Measurements from ENCODE around the gene L1CAM.
A peak's percentile ranks its signal among the peaks of the same experiment; 100 is the strongest.

The L1CAM gene

DNA sequence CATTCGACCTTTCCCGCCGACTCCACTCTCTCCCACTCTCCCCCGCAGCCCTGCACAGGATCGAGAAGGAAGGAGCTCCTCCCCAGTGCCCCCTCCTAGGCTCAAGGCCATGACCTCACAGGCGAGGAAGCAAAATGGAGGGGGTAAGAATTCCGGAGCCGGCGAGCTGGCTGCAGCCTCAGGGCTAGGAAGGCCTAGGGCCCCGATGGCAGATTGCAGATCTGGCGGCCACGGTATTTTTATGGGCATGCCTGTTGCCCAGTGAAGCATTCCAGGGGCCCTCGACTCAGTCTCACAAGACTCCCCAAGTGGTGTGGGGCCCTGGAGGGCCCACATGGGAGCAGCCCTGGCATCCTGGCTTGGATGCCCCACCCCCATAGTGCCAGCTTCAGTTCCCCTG lies 942 bp upstream of the L1CAM start:
- Histone ChIP-seq H3K9me3 (peaks cover 13% of the 10 kb centered on the region; the same call in 1 of the 2 replicates), H3K36me3 (no peaks in the 10 kb centered on the region), H3K27me3 (peaks cover 90% of the 10 kb centered on the region), H3K4me3 (no peak overlapping the region), H4K20me1 (peaks cover 48% of the 10 kb centered on the region), H3K27ac (no peak overlapping the region), H3K4me1 (peaks cover 60% of the 10 kb centered on the region), H3K9ac (no peak overlapping the region), H3K4me2 (peak overlapping the region; percentile 47)
- TF ChIP-seq Cebpa-rat (IDR thresholded peaks at IDR 0.05): no peak

DNA sequence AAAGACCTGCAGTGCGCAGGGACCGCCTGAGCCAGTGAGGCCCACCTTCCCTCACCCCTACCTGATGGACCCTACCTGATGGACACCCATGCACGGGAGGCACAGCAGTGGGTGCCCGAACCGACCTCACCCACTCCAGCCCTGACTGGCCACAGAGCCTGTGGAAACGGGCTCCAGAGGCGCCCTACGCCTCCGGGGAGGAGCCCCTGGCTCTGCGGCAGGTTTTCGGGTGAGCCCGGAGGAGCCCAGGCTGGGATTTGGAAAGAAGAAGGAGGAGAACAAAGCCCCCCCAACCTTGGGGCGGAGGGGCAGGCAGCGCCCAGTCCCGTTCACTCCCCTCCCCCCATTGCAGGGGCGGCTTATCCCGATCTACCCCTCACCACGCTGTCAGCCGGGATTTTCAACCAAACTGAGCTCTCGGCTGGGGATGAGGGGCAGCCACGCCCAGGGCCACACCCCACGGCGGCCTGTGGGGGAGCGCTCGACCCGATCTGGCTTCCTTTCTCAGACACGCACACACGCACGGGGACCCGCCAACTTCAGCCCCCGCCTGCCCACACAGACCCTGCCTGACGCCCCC lies 675 bp downstream of the L1CAM start:
- no peak for TF ChIP-seq Cebpa-rat (IDR thresholded peaks at IDR 0.05)
- H3K27ac ChIP-seq: no peak overlapping the region
- peaks cover 93% of the 10 kb centered on the region for H3K27me3 ChIP-seq
- peak overlapping the region; percentile 65 for H3K4me3 ChIP-seq
- peaks cover 13% of the 10 kb centered on the region; the same call in 1 of the 2 replicates for H3K9me3 ChIP-seq
- H3K36me3 ChIP-seq: no peaks in the 10 kb centered on the region
- peaks cover 59% of the 10 kb centered on the region for H4K20me1 ChIP-seq
- peaks cover 76% of the 10 kb centered on the region for H3K4me1 ChIP-seq
- no peak overlapping the region for H3K9ac ChIP-seq
- peak overlapping the region; percentile 82 for H3K4me2 ChIP-seq

DNA sequence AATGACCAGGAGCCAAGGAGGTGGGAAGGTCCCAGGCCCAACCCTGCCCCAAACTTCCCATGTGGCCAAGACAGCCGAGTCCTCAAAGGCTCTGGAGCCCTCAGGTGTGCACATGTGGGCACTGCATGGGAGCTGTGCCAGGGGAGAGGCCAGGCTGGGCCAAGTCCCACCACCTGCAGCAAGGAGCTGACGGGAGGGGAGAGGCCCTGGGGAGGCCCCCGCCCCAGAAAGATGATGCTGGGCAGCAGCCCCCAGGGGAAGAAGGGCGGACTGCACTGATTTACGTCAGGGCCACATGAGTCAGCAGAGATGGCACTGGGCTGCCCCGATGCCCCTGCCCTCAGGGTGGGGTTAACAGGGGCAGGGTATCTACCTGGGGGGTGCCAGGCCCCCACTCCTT lies 1.4 kb downstream of the L1CAM start:
- peaks cover 84% of the 10 kb centered on the region for H3K4me1 ChIP-seq
- no peaks in the 10 kb centered on the region for H3K36me3 ChIP-seq
- peak overlapping the region; percentile 82 for H3K4me2 ChIP-seq
- H3K27me3 ChIP-seq: peaks cover 93% of the 10 kb centered on the region
- peak overlapping the region; percentile 65 for H3K4me3 ChIP-seq
- H3K9ac ChIP-seq: no peak overlapping the region
- TF ChIP-seq Cebpa-rat (IDR thresholded peaks at IDR 0.05): no peak
- H3K27ac ChIP-seq: no peak overlapping the region
- H4K20me1 ChIP-seq: peaks cover 65% of the 10 kb centered on the region
- peaks cover 13% of the 10 kb centered on the region; the same call in 1 of the 2 replicates for H3K9me3 ChIP-seq

DNA sequence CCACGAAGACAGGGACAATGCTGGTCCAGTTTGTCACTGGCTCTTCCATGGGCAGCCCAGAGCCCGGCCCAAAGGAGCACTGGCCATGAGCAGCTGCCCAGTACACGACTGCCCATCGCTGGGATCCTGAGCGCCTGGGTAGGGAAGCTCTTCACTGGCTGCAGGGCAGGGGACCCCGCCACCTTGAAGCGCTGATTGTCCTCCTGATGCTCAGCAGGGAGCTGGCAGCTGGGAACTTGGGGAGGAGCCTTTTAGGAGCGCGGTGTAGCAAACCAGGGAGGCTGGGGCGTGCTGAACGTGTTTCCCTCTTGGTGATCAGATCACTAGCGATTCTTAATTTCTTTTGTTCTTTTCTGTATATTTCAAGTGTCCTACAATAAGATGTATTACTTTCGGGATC lies 1.8 kb downstream of the L1CAM start:
- peak overlapping the region; percentile 82 for H3K4me2 ChIP-seq
- peaks cover 93% of the 10 kb centered on the region for H3K27me3 ChIP-seq
- no peak for TF ChIP-seq Cebpa-rat (IDR thresholded peaks at IDR 0.05)
- H4K20me1 ChIP-seq: peaks cover 65% of the 10 kb centered on the region
- no peak overlapping the region for H3K4me3 ChIP-seq
- no peak overlapping the region for H3K9ac ChIP-seq
- H3K36me3 ChIP-seq: no peaks in the 10 kb centered on the region
- peaks cover 11% of the 10 kb centered on the region; the same call in 1 of the 2 replicates for H3K9me3 ChIP-seq
- no peak overlapping the region for H3K27ac ChIP-seq
- H3K4me1 ChIP-seq: peaks cover 86% of the 10 kb centered on the region

DNA sequence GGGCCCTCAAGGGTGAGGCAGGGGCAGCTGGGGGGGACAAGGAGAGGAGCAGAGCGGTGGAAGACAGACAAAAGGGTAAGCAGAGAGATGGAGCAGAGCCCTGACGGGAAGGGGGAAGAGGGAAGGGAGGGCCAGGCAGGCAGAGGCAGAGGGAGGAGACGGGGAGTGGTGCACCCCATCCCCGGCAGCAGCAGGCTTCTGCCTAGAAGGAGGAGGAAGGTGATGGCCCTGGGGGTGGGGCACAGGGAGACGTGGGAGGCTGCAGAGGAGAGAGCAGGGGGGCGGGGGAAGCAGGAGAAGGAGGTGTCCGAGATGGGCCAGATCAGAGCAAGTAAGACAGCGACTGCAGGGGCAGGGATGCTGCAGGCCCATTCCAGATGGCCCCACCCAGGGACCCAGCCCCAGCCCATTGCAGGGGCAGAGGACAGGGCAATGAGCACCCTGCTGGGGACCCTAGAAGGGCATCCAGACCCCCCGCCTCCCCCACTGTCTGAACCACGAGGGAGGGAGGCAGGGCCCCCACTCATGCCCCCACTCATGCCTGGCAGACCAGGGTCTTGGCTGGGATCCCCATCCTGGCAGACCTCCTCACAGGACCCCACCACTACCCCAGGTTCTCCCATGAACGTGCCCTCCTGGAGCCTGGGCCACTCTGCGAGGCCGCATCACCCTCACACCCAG lies 2.7 kb downstream of the L1CAM start:
- Histone ChIP-seq H3K36me3 (no peaks in the 10 kb centered on the region), H3K27me3 (peaks cover 94% of the 10 kb centered on the region), H4K20me1 (peaks cover 66% of the 10 kb centered on the region), H3K9me3 (0 out of 2 replicates have a peak, but pooled peaks cover 9% of the 10 kb centered on the region), H3K9ac (0 out of 2 replicates have a peak overlapping the region, but pooled peaks have one; percentile 32), H3K27ac (peak overlapping the region; percentile 55; the same call in 1 of the 2 replicates), H3K4me3 (peak overlapping the region; percentile 5; the same call in 1 of the 2 replicates), H3K4me1 (peaks cover 90% of the 10 kb centered on the region), H3K4me2 (peak overlapping the region; percentile 82)
- TF ChIP-seq Cebpa-rat (IDR thresholded peaks at IDR 0.05): no peak

DNA sequence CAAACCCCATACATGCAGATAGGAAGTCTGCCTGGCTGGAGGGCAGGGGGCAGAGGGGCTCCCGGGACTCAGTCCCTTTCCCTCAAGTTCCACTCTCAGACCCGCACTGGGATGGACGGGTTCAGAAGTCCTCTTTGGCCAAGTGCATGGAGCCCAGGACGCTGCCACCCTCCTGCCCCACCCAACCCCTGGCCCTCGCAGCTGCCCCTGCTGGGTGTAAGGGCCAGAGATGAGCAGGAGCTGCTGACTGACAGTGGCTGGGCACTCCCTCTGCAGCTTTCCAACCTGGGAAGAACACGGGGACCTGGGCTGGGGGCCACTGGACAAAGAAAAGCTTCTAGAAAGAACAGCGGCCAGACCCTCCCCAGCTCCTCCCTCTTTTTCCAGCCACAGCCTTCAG lies 3.4 kb downstream of the L1CAM start:
- peaks cover 91% of the 10 kb centered on the region for H3K4me1 ChIP-seq

DNA sequence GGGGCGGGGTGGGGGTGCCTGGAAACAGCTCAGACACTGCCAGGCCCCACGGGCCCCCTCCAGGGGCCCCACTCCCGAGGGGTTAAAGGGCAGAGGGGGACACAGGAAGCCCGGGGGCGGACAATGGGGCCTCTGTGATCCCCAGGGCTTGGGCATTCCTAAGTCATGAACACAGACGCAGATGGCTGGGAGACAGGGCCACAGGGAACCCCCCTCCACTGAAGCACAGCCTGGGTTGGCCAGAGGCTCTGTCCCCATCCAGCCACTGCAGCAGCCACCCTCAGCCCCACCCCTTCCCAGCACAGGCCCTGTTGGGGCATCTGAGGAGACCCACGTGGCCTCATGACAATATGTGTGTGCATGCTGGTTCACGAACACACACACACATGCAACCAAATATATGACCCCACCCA lies 3.9 kb downstream of the L1CAM start:
- Histone ChIP-seq H3K4me1 (peaks cover 91% of the 10 kb centered on the region), H3K9ac (no peak overlapping the region), H3K4me2 (peak overlapping the region; percentile 82), H3K4me3 (no peak overlapping the region), H3K9me3 (0 out of 2 replicates have a peak, but pooled peaks cover 8% of the 10 kb centered on the region), H3K36me3 (no peaks in the 10 kb centered on the region), H3K27me3 (peaks cover 91% of the 10 kb centered on the region), H4K20me1 (peaks cover 71% of the 10 kb centered on the region), H3K27ac (peak overlapping the region; percentile 11; the same call in 1 of the 2 replicates)
- TF ChIP-seq Cebpa-rat (IDR thresholded peaks at IDR 0.05): no peak

More for the DNA sequence above, 3.4 kb downstream of the L1CAM start:
- Histone ChIP-seq H3K27me3 (peaks cover 94% of the 10 kb centered on the region), H3K9me3 (0 out of 2 replicates have a peak, but pooled peaks cover 9% of the 10 kb centered on the region), H3K4me3 (peak overlapping the region; percentile 5; the same call in 1 of the 2 replicates), H3K4me2 (peak overlapping the region; percentile 82), H3K36me3 (no peaks in the 10 kb centered on the region), H3K9ac (0 out of 2 replicates have a peak overlapping the region, but pooled peaks have one; percentile 32), H4K20me1 (peaks cover 68% of the 10 kb centered on the region), H3K27ac (peak overlapping the region; percentile 55; the same call in 1 of the 2 replicates)
- TF ChIP-seq Cebpa-rat (IDR thresholded peaks at IDR 0.05): no peak

DNA sequence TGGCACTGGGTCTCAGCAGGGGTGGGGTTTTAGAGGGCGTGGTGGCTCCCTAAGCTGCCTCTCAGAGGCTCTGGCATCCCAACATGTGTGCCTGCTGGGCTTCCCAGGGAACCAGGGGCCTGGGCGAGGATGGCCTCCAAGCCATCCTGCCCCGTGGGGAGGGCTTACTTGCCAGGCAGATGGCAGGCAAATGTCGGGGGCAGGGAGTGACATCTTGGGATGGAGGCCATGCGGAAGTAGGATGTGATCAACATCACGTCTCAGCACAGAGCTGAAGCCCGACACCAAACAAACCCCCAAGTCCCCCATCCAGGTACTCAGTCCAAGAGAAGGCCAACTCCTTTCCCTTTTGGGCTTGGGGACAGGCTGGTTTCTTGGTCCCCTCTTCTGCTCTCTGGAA lies 4.7 kb downstream of the L1CAM start:
- Histone ChIP-seq H3K36me3 (no peaks in the 10 kb centered on the region), H3K27ac (0 out of 2 replicates have a peak overlapping the region, but pooled peaks have one; percentile 11)

DNA sequence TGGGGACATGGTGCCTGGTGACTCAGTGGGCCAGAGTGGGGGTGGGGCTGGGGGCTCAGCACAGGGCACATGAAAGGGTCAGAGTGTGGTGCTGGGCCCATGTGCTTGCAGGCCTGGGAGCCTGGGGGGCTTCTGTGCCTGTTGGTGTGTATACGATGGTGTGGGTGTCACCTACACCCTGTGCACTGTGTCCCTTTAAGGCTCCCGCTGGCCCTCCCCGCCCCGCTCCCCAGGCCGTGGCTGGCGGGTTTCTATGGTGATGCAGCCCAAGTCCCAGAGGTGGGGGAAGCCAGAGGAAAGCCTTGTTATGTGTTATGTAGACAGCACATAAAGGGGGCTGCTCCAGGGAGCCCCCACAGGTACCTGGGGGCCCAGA lies 5.5 kb downstream of the L1CAM start:
- Histone ChIP-seq H3K9me3 (no peaks in the 10 kb centered on the region), H3K9ac (peak overlapping the region; percentile 41; the same call in 1 of the 2 replicates), H3K4me2 (peak overlapping the region; percentile 82), H3K27ac (no peak overlapping the region), H3K4me3 (peak overlapping the region; percentile 52; the same call in 1 of the 2 replicates), H4K20me1 (peaks cover 80% of the 10 kb centered on the region), H3K27me3 (peaks cover 78% of the 10 kb centered on the region), H3K4me1 (peaks cover 91% of the 10 kb centered on the region), H3K36me3 (no peaks in the 10 kb centered on the region)
- no peak for TF ChIP-seq Cebpa-rat (IDR thresholded peaks at IDR 0.05)

More for the DNA sequence above, 4.7 kb downstream of the L1CAM start:
- Histone ChIP-seq H3K4me1 (peaks cover 94% of the 10 kb centered on the region), H3K4me3 (no peak overlapping the region), H3K27me3 (peaks cover 83% of the 10 kb centered on the region), H3K9me3 (0 out of 2 replicates have a peak, but pooled peaks cover under 1% of the 10 kb centered on the region), H4K20me1 (peaks cover 78% of the 10 kb centered on the region), H3K9ac (no peak overlapping the region), H3K4me2 (peak overlapping the region; percentile 82)
- TF ChIP-seq Cebpa-rat (IDR thresholded peaks at IDR 0.05): no peak

All from BLaER1 (cell line).